Left ventricle myocardium superior (tissue), 1 donor: ENCODE data around the gene SETDB1. TPM values are rescaled to one million over a fixed set of nuclear protein-coding genes. Genes with fewer than 3 reads are reported as not detected.

Source experiments
- ATAC-seq: fragments of 200-7000 bp; cut with Tn5 transposase; one replicate; pipeline ENCODE4 v1.9.1; 2020; ENCODE audit warnings: mild to moderate bottlenecking, moderate library complexity
- DNase-seq: peaks from one replicate; pipeline ENCODE4 v3.0.0-alpha.2; 2020
- intact Hi-C: fragments of 100-400 bp; cut with micrococcal nuclease; formaldehyde crosslinking; loops from one replicate; pipeline ENCODE4 v1.11.0; 2022
- total RNA-seq: library from RNA; stranded (reverse); fragmentation: NEBNext Ultra II Directional; extraction: Animal tissue kit (Norgen Biotek cat#: 25700); gene quantifications from one replicate; pipeline ENCODE4 v1.2.1, GENCODE V29; 2021
- donor health status: DM: no; HTN: yes; CAD: no; lungs with severe emphysema.

The SETDB1 gene
- total RNA-seq, 1 donor from 2014 or later, result 19.2 TPM

- peak; percentile 50 for DNase-seq
- intact Hi-C loops, result no loop called here
Observed at GRCh38 chr1:151012684-151013471, 86.7 kb downstream of the SETDB1 start.

GRCh38 chr1:151013518-151013917 is 87.4 kb downstream of the SETDB1 start:
- intact Hi-C loops, result no loop called here
- DNase-seq (no peak), ATAC-seq (peak; percentile 86)

More at GRCh38 chr1:151012684-151013471, 86.7 kb downstream of the SETDB1 start:
- ATAC-seq, result peak; percentile 55

Other genes with a start within 250 kb of the SETDB1 start
- gene GOLPH3L, start 229.2 kb upstream of the SETDB1 start, total RNA-seq, result 15.1 TPM
- gene HORMAD1, start 205.5 kb upstream of the SETDB1 start, total RNA-seq, result 0.37 TPM
- gene CTSS, start 160.6 kb upstream of the SETDB1 start, total RNA-seq, result 30.7 TPM
- gene CTSK, start 118.1 kb upstream of the SETDB1 start, total RNA-seq, result 6.4 TPM
- gene ARNT, start 49.8 kb upstream of the SETDB1 start, total RNA-seq, result 27.9 TPM
- not detected for gene CTXND2, start 39.2 kb upstream of the SETDB1 start, total RNA-seq
- gene CERS2, start 48.5 kb downstream of the SETDB1 start, total RNA-seq, result 83.2 TPM
- gene ANXA9, start 55.9 kb downstream of the SETDB1 start, total RNA-seq, result 0.27 TPM
- 40.6 TPM for gene MINDY1, start 80.5 kb downstream of the SETDB1 start, total RNA-seq
- gene PRUNE1, start 82.1 kb downstream of the SETDB1 start, total RNA-seq, result 43.6 TPM
- 0.32 TPM for gene BNIPL, start 110.2 kb downstream of the SETDB1 start, total RNA-seq
- gene C1orf56, start 121.4 kb downstream of the SETDB1 start, total RNA-seq, result 7.3 TPM
- 27.2 TPM for gene CDC42SE1, start 133.3 kb downstream of the SETDB1 start, total RNA-seq
- 1.8 TPM for gene MLLT11, start 134.0 kb downstream of the SETDB1 start, total RNA-seq
- gene GABPB2, start 144.4 kb downstream of the SETDB1 start, total RNA-seq, result 9.8 TPM
- 55.1 TPM for gene SEMA6C, start 220.3 kb downstream of the SETDB1 start, total RNA-seq
- 1.4 TPM for gene TNFAIP8L2, start 230.3 kb downstream of the SETDB1 start, total RNA-seq
- gene LYSMD1, start 239.5 kb downstream of the SETDB1 start, total RNA-seq, result 13.0 TPM
- 19.1 TPM for gene SCNM1, start 239.8 kb downstream of the SETDB1 start, total RNA-seq
- gene TMOD4, start 249.6 kb downstream of the SETDB1 start, total RNA-seq, result 0.62 TPM